Coronary artery (tissue), 2 donors: Measurements from ENCODE around the gene C5orf63.

Experiments used
- DNase-seq: peaks from one replicate; pipeline ENCODE4 v3.0.0-alpha.2; 2017; ENCODE audit warnings: low spot score
- H3K27ac ChIP-seq, 2 donors: fragments of 200-600 bp; sonication (generic); one replicate each; pipeline ENCODE4 v1.5.1; 2016 to 2019
- H3K4me3 ChIP-seq: fragments of 200-600 bp; sonication (generic); 2 replicates; pipeline ENCODE4 v1.5.1; 2016; ENCODE audit warnings: mild to moderate bottlenecking, moderate library complexity
- TF ChIP-seq, protein P1 (sequence below): fragments of 200-600 bp; sonication (generic); IDR thresholded peaks from one replicate; pipeline ENCODE4 v1.5.1; 2019; ENCODE audit warnings: antibody characterized with exemption

The C5orf63 gene

DNA sequence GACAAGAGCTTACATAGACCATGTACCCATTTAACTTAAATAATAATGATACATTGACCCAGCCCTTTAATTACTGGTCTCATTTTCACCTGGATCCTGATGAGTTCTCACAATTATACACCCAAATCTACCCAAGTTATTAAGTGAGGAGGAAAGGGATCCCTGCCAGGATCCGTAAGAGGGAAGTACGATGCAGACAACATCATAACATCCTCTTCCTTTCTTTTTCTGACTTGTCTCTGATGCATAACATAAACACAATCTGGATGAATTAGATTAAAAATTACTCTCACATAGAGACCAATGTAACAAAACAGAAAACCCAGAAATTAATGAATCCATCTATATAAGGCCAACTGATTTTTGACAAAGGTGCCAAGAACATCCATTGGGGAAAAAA, 59.9 kb downstream of the C5orf63 start:
- no peak for DNase-seq
- TF ChIP-seq, protein P1, sequence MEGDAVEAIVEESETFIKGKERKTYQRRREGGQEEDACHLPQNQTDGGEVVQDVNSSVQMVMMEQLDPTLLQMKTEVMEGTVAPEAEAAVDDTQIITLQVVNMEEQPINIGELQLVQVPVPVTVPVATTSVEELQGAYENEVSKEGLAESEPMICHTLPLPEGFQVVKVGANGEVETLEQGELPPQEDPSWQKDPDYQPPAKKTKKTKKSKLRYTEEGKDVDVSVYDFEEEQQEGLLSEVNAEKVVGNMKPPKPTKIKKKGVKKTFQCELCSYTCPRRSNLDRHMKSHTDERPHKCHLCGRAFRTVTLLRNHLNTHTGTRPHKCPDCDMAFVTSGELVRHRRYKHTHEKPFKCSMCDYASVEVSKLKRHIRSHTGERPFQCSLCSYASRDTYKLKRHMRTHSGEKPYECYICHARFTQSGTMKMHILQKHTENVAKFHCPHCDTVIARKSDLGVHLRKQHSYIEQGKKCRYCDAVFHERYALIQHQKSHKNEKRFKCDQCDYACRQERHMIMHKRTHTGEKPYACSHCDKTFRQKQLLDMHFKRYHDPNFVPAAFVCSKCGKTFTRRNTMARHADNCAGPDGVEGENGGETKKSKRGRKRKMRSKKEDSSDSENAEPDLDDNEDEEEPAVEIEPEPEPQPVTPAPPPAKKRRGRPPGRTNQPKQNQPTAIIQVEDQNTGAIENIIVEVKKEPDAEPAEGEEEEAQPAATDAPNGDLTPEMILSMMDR = no peak
- Histone ChIP-seq H3K4me3 (no peak overlapping the region), H3K27ac (no peak overlapping the region)

GRCh38 chr5:127012916-127013315, 60.4 kb downstream of the C5orf63 start:
- no peak for DNase-seq
- TF ChIP-seq, protein P1 = no peak
- Histone ChIP-seq H3K4me3 (no peak overlapping the region), H3K27ac (no peak overlapping the region)

- H3K27ac ChIP-seq = no peak overlapping the region
- no peak for DNase-seq
- TF ChIP-seq, protein P1 = no peak
- H3K4me3 ChIP-seq = no peak overlapping the region
Observed at GRCh38 chr5:127011961-127012644, 61.2 kb downstream of the C5orf63 start.

- H3K27ac ChIP-seq = no peak overlapping the region
- DNase-seq = no peak
- H3K4me3 ChIP-seq = no peak overlapping the region
- TF ChIP-seq, protein P1 = no peak
Observed at GRCh38 chr5:127011153-127011552, 62.1 kb downstream of the C5orf63 start.

GRCh38 chr5:127010362-127010761, 62.9 kb downstream of the C5orf63 start:
- DNase-seq = no peak
- H3K4me3 ChIP-seq = no peak overlapping the region
- H3K27ac ChIP-seq = no peak overlapping the region
- TF ChIP-seq, protein P1 = no peak

DNA sequence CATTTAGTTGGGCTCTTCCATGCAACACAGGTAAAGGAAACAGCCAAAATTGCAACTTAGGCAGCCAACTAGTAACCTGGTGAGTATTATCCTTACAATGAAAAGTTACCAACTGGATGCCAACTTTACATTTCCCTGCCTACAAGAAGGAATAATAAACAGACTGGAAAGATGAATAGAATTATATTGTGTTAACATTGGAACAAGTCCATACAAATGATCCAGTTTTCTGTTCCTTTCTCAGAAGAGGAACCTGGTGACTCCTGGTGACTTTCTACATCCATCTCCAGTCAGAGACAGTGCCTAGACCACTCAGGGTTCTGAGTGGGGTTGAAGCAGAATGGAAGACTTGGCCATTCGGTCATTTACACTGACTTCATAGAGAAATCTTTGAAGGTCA, 63.5 kb downstream of the C5orf63 start:
- no peak overlapping the region for H3K27ac ChIP-seq
- DNase-seq = no peak
- H3K4me3 ChIP-seq = no peak overlapping the region
- TF ChIP-seq, protein P1 = no peak

DNA sequence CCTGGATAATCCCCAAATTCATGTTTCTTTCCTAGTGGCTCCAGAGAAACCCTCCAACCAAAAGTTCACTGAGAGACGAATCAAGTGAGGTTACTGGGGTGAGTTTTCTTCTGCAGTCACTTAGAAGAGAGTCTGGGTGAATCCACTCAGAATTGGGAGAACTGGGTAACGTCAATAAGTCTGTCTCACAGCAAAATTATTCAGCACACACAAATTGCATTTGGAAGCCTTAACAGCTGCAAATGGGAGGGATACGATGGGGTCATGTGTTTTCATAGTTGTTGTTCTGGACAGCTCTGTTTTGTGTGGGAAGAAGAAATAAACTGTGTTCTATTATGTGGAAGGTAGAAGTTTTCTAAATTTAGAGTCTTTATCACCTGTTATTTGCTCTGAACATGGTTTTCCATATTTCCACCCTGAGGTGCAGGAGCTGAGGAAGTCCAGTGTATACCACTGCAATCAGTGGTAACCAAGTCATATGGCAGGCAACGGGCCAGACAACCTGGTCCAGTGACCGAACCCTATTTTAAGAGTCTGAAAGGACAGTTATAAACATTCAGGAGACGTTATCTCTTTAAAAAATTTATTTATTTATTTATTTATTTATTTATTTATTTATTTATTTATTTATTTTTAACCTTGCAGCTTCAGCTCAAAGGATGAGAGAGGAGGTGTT, 64.9 kb downstream of the C5orf63 start:
- TF ChIP-seq, protein P1 = no peak
- no peak for DNase-seq
- Histone ChIP-seq H3K27ac (no peak overlapping the region), H3K4me3 (no peak overlapping the region)
